H1 (cell line): ENCODE measurements around the gene DCTN3. TPM values are rescaled to one million over a fixed set of nuclear protein-coding genes. Genes with fewer than 3 reads are reported as not detected.

Experiments used
- CTCF ChIA-PET: fragments of 300-600 bp; sonication (Branson Sonifier 250); formaldehyde crosslinking; loops from one replicate; lab custom pipeline; 2021; ENCODE audit not compliant: partially characterized antibody; lab: Charles Lee
- POLR2A ChIA-PET: fragments of 300-600 bp; sonication (Branson Sonifier 250); formaldehyde crosslinking; loops from one replicate; lab custom pipeline; 2021; ENCODE audit warnings: inconsistent platforms; ENCODE audit not compliant: partially characterized antibody; lab: Charles Lee
- DNase-seq, 2 experiments: peaks; one replicate each; pipeline versions ENCODE4 v3.0.0 to v3.0.0-alpha.2; 2010 to 2022; ENCODE audit warnings: low spot score in 2 of 2, low read depth in 1 of 2, mixed read lengths in 1 of 2
- FAIRE-seq: peaks from 2 replicates; lab custom pipeline; 2011; peaks lifted over from hg19 to GRCh38; lab: Jason Lieb, UNC
- H2AFZ ChIP-seq: 2 replicates; pipeline ENCODE4 v1.8.1; 2012; ENCODE audit warnings: low read length, inconsistent platforms
- H2AK5ac ChIP-seq: 2 replicates; pipeline ENCODE4 v1.6.1; 2013; ENCODE audit warnings: low read depth, low read length
- H2BK120ac ChIP-seq: replicated peaks from 2 replicates; pipeline ENCODE3; 2013; ENCODE audit warnings: low read depth, low read length, inconsistent platforms
- H2BK12ac ChIP-seq: 2 replicates; pipeline ENCODE4 v1.6.1; 2013; ENCODE audit warnings: low read depth, low read length
- H2BK15ac ChIP-seq: 2 replicates; pipeline ENCODE4 v1.6.1; 2013; ENCODE audit warnings: low read length
- H2BK20ac ChIP-seq: 2 replicates; pipeline ENCODE4 v1.6.1; 2013; ENCODE audit warnings: low read length
- H2BK5ac ChIP-seq: 2 replicates; pipeline ENCODE4 v1.6.1; 2013; ENCODE audit warnings: low read depth, low read length
- H3K14ac ChIP-seq: 2 replicates; pipeline ENCODE4 v1.6.1; 2013; ENCODE audit warnings: inconsistent platforms; ENCODE audit not compliant: insufficient read length
- H3K18ac ChIP-seq: 2 replicates; pipeline ENCODE4 v1.6.1; 2013; ENCODE audit warnings: low read length; ENCODE audit errors: extremely low read depth
- H3K23ac ChIP-seq: 2 replicates; pipeline ENCODE4 v1.6.1; 2013; ENCODE audit warnings: inconsistent platforms; ENCODE audit not compliant: insufficient read length
- H3K23me2 ChIP-seq: 2 replicates; pipeline ENCODE4 v1.6.1; 2013; ENCODE audit warnings: low read depth, low read length
- H3K27ac ChIP-seq: 2 replicates; pipeline ENCODE4 v1.6.1; 2011; ENCODE audit warnings: low read depth, low read length, inconsistent platforms
- H3K27me3 ChIP-seq, 4 experiments: replicated peaks in 1 of 4; 1 replicate in 1 of 4; 2 replicates in 3 of 4; pipeline versions ENCODE4 v1.6.1 to v1.8.1; 2011 to 2013; ENCODE audit warnings: low read length in 3 of 4, mild to moderate bottlenecking in 3 of 4, inconsistent platforms in 2 of 4, mixed read lengths in 2 of 4, moderate library complexity in 1 of 4; ENCODE audit not compliant: control insufficient read depth in 3 of 4, insufficient read depth in 3 of 4; ENCODE audit errors: extremely low read depth in 1 of 4
- H3K36me3 ChIP-seq, 4 experiments: 2 replicates each; pipeline versions ENCODE4 v1.6.1 to v1.8.1; 2011 to 2013; ENCODE audit warnings: mild to moderate bottlenecking in 4 of 4, low read length in 3 of 4, moderate library complexity in 2 of 4, control low read depth in 1 of 4, inconsistent platforms in 1 of 4; ENCODE audit not compliant: insufficient read depth in 4 of 4, control insufficient read depth in 2 of 4
- H3K4ac ChIP-seq: replicated peaks from 2 replicates; pipeline ENCODE3; 2013; ENCODE audit warnings: low read length, low read depth, mixed read lengths, inconsistent platforms; ENCODE audit not compliant: insufficient read length
- H3K4me1 ChIP-seq, 4 experiments: replicated peaks in 1 of 4; 1 replicate in 1 of 4; 2 replicates in 3 of 4; pipeline versions ENCODE4 v1.6.1 to v1.8.1; 2011 to 2013; ENCODE audit warnings: low read length in 3 of 4, inconsistent platforms in 2 of 4, mixed read lengths in 1 of 4; ENCODE audit not compliant: insufficient read depth in 4 of 4, control insufficient read depth in 3 of 4
- H3K4me2 ChIP-seq, 2 experiments: 2 replicates each; pipeline versions ENCODE4 v1.6.1 to v1.8.1; 2011 to 2013; ENCODE audit warnings: low read depth in 2 of 2, low read length in 2 of 2, control low read depth in 1 of 2, inconsistent platforms in 1 of 2, mild to moderate bottlenecking in 1 of 2; ENCODE audit not compliant: insufficient read depth in 1 of 2
- H3K4me3 ChIP-seq, 4 experiments: fragments of 200-600, 300-600 bp in 1 of 4; sonication (generic), shearing (Covaris generic), sonication (Bioruptor Twin) in 1 of 4; 2 replicates each; pipeline versions ENCODE4 v1.5.1 to v1.8.1; 2011 to 2016; ENCODE audit warnings: low read length in 4 of 4, low read depth in 3 of 4, control low read depth in 2 of 4, inconsistent platforms in 2 of 4, mild to moderate bottlenecking in 2 of 4, mixed read lengths in 1 of 4, moderate library complexity in 1 of 4; ENCODE audit not compliant: insufficient read depth in 2 of 4; ENCODE audit errors: extremely low read depth in 1 of 4
- H3K56ac ChIP-seq: replicated peaks from 2 replicates; pipeline ENCODE3; 2013; ENCODE audit warnings: low read depth, mild to moderate bottlenecking, mixed read lengths, low read length, inconsistent platforms; ENCODE audit not compliant: insufficient read length
- H3K79me1 ChIP-seq: 2 replicates; pipeline ENCODE4 v1.6.1; 2013; ENCODE audit warnings: low read depth, low read length, control low read depth
- H3K79me2 ChIP-seq, 2 experiments: 2 replicates each; pipeline versions ENCODE4 v1.6.1 to v1.8.1; 2012 to 2013; ENCODE audit warnings: low read length in 2 of 2, mild to moderate bottlenecking in 2 of 2, inconsistent platforms in 1 of 2; ENCODE audit not compliant: insufficient read depth in 2 of 2, control insufficient read depth in 1 of 2
- H3K9ac ChIP-seq, 4 experiments: replicated peaks in 1 of 4; 1 replicate in 1 of 4; 2 replicates in 3 of 4; pipeline versions ENCODE4 v1.6.1 to v1.8.1; 2011 to 2013; ENCODE audit warnings: low read depth in 3 of 4, low read length in 3 of 4, control low read depth in 2 of 4, mild to moderate bottlenecking in 2 of 4, moderate library complexity in 2 of 4, inconsistent platforms in 1 of 4; ENCODE audit errors: extremely low read depth in 1 of 4
- H3K9me3 ChIP-seq, 2 experiments: 2 replicates each; pipeline versions ENCODE4 v1.6.1 to v1.8.1; 2012 to 2013; ENCODE audit warnings: mild to moderate bottlenecking in 2 of 2, moderate library complexity in 2 of 2, control low read depth in 1 of 2, inconsistent platforms in 1 of 2, low read depth in 1 of 2, low read length in 1 of 2, mixed read lengths in 1 of 2; ENCODE audit not compliant: insufficient read depth in 2 of 2
- H4K20me1 ChIP-seq, 2 experiments: replicated peaks in 1 of 2; 2 replicates each; pipeline versions ENCODE3 to v1.8.1; 2011 to 2013; ENCODE audit warnings: inconsistent platforms in 2 of 2, low read length in 2 of 2, mild to moderate bottlenecking in 1 of 2; ENCODE audit not compliant: insufficient read depth in 2 of 2, control insufficient read depth in 1 of 2
- H4K5ac ChIP-seq: 2 replicates; pipeline ENCODE4 v1.6.1; 2013; ENCODE audit warnings: low read length, low read depth, mixed read lengths, inconsistent platforms; ENCODE audit not compliant: insufficient read length
- H4K8ac ChIP-seq: 2 replicates; pipeline ENCODE4 v1.8.0; 2013; ENCODE audit warnings: mild to moderate bottlenecking, moderate library complexity, low read length, inconsistent platforms; ENCODE audit not compliant: insufficient read depth; ENCODE audit errors: extremely low read depth
- H4K91ac ChIP-seq: replicated peaks from 2 replicates; pipeline ENCODE3; 2013; ENCODE audit warnings: low read length, mixed read lengths, inconsistent platforms; ENCODE audit not compliant: insufficient read length
- BACH1 ChIP-seq: IDR thresholded peaks from 2 replicates; pipeline ENCODE4 v1.6.1; 2012; ENCODE audit warnings: low read length, improper control_type of control experiment
- BCL11A ChIP-seq, 2 experiments: IDR thresholded peaks; one replicate each; pipeline ENCODE4 v1.6.1; 2011; ENCODE audit warnings: low read depth in 2 of 2, low read length in 2 of 2, mild to moderate bottlenecking in 2 of 2
- BRCA1 ChIP-seq: IDR thresholded peaks from 2 replicates; pipeline ENCODE4 v1.6.1; 2012; ENCODE audit warnings: low read depth, low read length, improper control_type of control experiment
- CHD1 ChIP-seq: IDR thresholded peaks from 2 replicates; pipeline ENCODE4 v1.6.1; 2012; ENCODE audit warnings: low read depth, low read length, improper control_type of control experiment
- CREB1 ChIP-seq: IDR thresholded peaks from 2 replicates; pipeline ENCODE4 v1.6.1; 2012; ENCODE audit warnings: inconsistent platforms
- CTCF ChIP-seq, 3 experiments: IDR thresholded peaks; 1 replicate in 2 of 3; 2 replicates in 1 of 3; pipeline versions ENCODE4 v1.5.1 to v1.6.1; 2011; ENCODE audit warnings: low read length in 3 of 3, mild to moderate bottlenecking in 3 of 3, inconsistent platforms in 2 of 3, low read depth in 1 of 3, moderate library complexity in 1 of 3; ENCODE audit not compliant: insufficient read depth in 1 of 3; ENCODE audit errors: control extremely low read depth in 1 of 3
- GABPA ChIP-seq: IDR thresholded peaks from 2 replicates; pipeline ENCODE4 v1.6.1; 2011; ENCODE audit warnings: mild to moderate bottlenecking, low read length, moderate library complexity, borderline replicate concordance; ENCODE audit not compliant: insufficient read depth
- MAX ChIP-seq: IDR thresholded peaks from 2 replicates; pipeline ENCODE4 v1.6.1; 2012; ENCODE audit warnings: inconsistent platforms
- PHF8 ChIP-seq: fragments of 200-600 bp; sonication (generic); conservative IDR thresholded peaks from 2 replicates; pipeline ENCODE4 v1.7.1; 2012; ENCODE audit warnings: low read depth, mild to moderate bottlenecking, inconsistent platforms, low read length, moderate library complexity
- POLR2A ChIP-seq, 2 experiments: IDR thresholded peaks; 1 replicate in 1 of 2; 2 replicates in 1 of 2; pipeline ENCODE4 v1.6.1; 2011; ENCODE audit warnings: low read depth in 2 of 2, low read length in 2 of 2, mild to moderate bottlenecking in 2 of 2; ENCODE audit errors: control extremely low read depth in 1 of 2
- SIX5 ChIP-seq: IDR thresholded peaks from 2 replicates; pipeline ENCODE4 v1.6.1; 2011; ENCODE audit warnings: mild to moderate bottlenecking, low read depth, low read length
- SP4 ChIP-seq: IDR thresholded peaks from 2 replicates; pipeline ENCODE4 v1.6.1; 2012; ENCODE audit warnings: low read length, inconsistent platforms
- SRF ChIP-seq: IDR thresholded peaks from 2 replicates; pipeline ENCODE4 v1.6.1; 2011; ENCODE audit warnings: mild to moderate bottlenecking, low read depth, low read length, moderate library complexity
- TBP ChIP-seq: IDR thresholded peaks from 2 replicates; pipeline ENCODE4 v1.6.1; 2011; ENCODE audit warnings: low read depth, low read length, improper control_type of control experiment
- YY1 ChIP-seq: IDR thresholded peaks from 2 replicates; pipeline ENCODE4 v1.6.1; 2011; ENCODE audit warnings: low read depth, mild to moderate bottlenecking, low read length
- polyA plus RNA-seq, 7 experiments: library from polyadenylated mRNA; depleted of rRNA in 3 of 7; stranded (reverse) in 5 of 7; unstranded in 2 of 7; fragments of >200 nt in 5 of 7; fragments of 200-250 nt in 2 of 7; gene quantifications; 1 replicate in 5 of 7; 2 replicates in 1 of 7; 4 replicates in 1 of 7; pipeline versions ENCODE4 v1.2.1 to v1.2.3, GENCODE V29; 2011 to 2013; ENCODE audit warnings: missing spikeins in 2 of 7, mixed read lengths in 2 of 7
- total RNA-seq: library from RNA; stranded (reverse); fragmentation: NEBNext Ultra II Directional; extraction: Animal tissue kit (Norgen Biotek cat#: 25700); gene quantifications from 2 replicates; pipeline ENCODE4 v1.2.1, GENCODE V29; 2021

DCTN3 gene
- total and polyA plus RNA-seq, 2 of the 8 experiments (the other 6 are each of a cell fraction or from before 2014, with no cell fraction given): 25.6 to 39.2 TPM

GRCh38 chr9:34572092-34572491 is 48.2 kb downstream of the DCTN3 start:
- Histone ChIP-seq H3K9me3 (no peaks in the 10 kb centered on the region), H4K8ac (no peak overlapping the region), H3K4me1 (peaks cover 13 to 48% (median 23%) of the 10 kb centered on the region in 4 experiments), H2BK15ac (no peak overlapping the region), H3K27ac (no peak overlapping the region), H3K79me2 (no peaks in the 10 kb centered on the region), H2BK120ac (no peak overlapping the region), H3K56ac (no peak overlapping the region), H3K36me3 (no peaks in the 10 kb centered on the region), H4K20me1 (peaks cover 0 to 2% of the 10 kb centered on the region in 2 experiments), H2AFZ (no peak overlapping the region), H2BK20ac (no peak overlapping the region), H4K5ac (no peak overlapping the region), H3K23me2 (peaks cover 3% of the 10 kb centered on the region; the same call in 1 of the 2 replicates), H3K18ac (no peak overlapping the region), H3K4me3 (no peak overlapping the region), H3K27me3 (peaks cover 0 to 23% (median 17%) of the 10 kb centered on the region in 4 experiments; a peak in 6 of 7 replicates), H3K4ac (no peak overlapping the region), H2BK5ac (no peak overlapping the region), H3K4me2 (no peak overlapping the region), H4K91ac (no peak overlapping the region), H3K9ac (no peak overlapping the region), H2BK12ac (no peak overlapping the region), H3K14ac (no peak overlapping the region), H3K79me1 (no peaks in the 10 kb centered on the region), H3K23ac (no peak overlapping the region), H2AK5ac (no peak overlapping the region)
- ChIA-PET POLR2A (no interaction called here), CTCF (interaction anchor here (0.5 to 6.3 kb wide), 5 partner anchors 15 to 1222 kb away, joined by 3 to 48 read pairs (median 4); no protein-coding TSS in a partner anchor)
- FAIRE-seq: no peak
- no peak for DNase-seq
- no peak for TF ChIP-seq TBP
- TF ChIP-seq MAX: no peak
- TF ChIP-seq BACH1: no peak
- TF ChIP-seq CTCF (IDR thresholded peaks at IDR 0.05; ENCODE audit: control extremely low read depth in 1 of 3, insufficient read depth in 1 of 3, low read depth in 1 of 3, low read length in 3 of 3): no peak
- no peak for TF ChIP-seq PHF8
- TF ChIP-seq BRCA1: no peak
- TF ChIP-seq CHD1: no peak
- no peak for TF ChIP-seq BCL11A (IDR thresholded peaks at IDR 0.05; ENCODE audit: low read depth in 2 of 2, low read length in 2 of 2)
- TF ChIP-seq SRF: no peak
- no peak for TF ChIP-seq POLR2A (IDR thresholded peaks at IDR 0.05; ENCODE audit: control extremely low read depth in 1 of 2, low read depth in 2 of 2, low read length in 2 of 2)
- TF ChIP-seq SP4: no peak
- no peak for TF ChIP-seq CREB1
- no peak for TF ChIP-seq GABPA
- no peak for TF ChIP-seq YY1
- no peak for TF ChIP-seq SIX5
